ENCODE data around the gene GPBP1. TPM values are rescaled to one million over a fixed set of nuclear protein-coding genes. Genes with fewer than 3 reads are reported as not detected.

GPBP1 gene
- total and polyA plus RNA-seq, 2 experiments from 2014 or later = 105 to 109 TPM

DNA sequence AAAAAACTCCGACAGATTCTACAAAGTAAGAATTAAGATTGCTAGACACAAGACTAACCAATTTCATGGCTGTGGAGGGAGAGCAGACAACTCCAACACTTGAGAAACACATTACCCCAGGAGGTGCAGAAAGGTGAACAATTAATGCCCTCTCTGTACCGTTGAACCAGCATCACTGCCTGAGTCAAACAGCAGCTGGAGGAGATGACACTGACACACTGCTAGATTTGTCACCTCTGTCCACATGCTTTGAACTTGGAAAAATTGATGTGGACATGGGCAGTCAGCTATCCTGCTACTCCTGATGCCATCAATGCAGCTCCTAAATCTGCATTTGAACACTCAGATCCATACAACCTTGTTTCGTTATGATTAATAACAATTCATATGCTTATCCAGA lies 51.7 kb downstream of the GPBP1 start (continued):
- TF ChIP-seq, protein P1, sequence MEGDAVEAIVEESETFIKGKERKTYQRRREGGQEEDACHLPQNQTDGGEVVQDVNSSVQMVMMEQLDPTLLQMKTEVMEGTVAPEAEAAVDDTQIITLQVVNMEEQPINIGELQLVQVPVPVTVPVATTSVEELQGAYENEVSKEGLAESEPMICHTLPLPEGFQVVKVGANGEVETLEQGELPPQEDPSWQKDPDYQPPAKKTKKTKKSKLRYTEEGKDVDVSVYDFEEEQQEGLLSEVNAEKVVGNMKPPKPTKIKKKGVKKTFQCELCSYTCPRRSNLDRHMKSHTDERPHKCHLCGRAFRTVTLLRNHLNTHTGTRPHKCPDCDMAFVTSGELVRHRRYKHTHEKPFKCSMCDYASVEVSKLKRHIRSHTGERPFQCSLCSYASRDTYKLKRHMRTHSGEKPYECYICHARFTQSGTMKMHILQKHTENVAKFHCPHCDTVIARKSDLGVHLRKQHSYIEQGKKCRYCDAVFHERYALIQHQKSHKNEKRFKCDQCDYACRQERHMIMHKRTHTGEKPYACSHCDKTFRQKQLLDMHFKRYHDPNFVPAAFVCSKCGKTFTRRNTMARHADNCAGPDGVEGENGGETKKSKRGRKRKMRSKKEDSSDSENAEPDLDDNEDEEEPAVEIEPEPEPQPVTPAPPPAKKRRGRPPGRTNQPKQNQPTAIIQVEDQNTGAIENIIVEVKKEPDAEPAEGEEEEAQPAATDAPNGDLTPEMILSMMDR (conservative IDR thresholded peaks at IDR 0.05; ENCODE audit: low read depth in 2 of 2) = no peak
- TF ChIP-seq, protein P2, sequence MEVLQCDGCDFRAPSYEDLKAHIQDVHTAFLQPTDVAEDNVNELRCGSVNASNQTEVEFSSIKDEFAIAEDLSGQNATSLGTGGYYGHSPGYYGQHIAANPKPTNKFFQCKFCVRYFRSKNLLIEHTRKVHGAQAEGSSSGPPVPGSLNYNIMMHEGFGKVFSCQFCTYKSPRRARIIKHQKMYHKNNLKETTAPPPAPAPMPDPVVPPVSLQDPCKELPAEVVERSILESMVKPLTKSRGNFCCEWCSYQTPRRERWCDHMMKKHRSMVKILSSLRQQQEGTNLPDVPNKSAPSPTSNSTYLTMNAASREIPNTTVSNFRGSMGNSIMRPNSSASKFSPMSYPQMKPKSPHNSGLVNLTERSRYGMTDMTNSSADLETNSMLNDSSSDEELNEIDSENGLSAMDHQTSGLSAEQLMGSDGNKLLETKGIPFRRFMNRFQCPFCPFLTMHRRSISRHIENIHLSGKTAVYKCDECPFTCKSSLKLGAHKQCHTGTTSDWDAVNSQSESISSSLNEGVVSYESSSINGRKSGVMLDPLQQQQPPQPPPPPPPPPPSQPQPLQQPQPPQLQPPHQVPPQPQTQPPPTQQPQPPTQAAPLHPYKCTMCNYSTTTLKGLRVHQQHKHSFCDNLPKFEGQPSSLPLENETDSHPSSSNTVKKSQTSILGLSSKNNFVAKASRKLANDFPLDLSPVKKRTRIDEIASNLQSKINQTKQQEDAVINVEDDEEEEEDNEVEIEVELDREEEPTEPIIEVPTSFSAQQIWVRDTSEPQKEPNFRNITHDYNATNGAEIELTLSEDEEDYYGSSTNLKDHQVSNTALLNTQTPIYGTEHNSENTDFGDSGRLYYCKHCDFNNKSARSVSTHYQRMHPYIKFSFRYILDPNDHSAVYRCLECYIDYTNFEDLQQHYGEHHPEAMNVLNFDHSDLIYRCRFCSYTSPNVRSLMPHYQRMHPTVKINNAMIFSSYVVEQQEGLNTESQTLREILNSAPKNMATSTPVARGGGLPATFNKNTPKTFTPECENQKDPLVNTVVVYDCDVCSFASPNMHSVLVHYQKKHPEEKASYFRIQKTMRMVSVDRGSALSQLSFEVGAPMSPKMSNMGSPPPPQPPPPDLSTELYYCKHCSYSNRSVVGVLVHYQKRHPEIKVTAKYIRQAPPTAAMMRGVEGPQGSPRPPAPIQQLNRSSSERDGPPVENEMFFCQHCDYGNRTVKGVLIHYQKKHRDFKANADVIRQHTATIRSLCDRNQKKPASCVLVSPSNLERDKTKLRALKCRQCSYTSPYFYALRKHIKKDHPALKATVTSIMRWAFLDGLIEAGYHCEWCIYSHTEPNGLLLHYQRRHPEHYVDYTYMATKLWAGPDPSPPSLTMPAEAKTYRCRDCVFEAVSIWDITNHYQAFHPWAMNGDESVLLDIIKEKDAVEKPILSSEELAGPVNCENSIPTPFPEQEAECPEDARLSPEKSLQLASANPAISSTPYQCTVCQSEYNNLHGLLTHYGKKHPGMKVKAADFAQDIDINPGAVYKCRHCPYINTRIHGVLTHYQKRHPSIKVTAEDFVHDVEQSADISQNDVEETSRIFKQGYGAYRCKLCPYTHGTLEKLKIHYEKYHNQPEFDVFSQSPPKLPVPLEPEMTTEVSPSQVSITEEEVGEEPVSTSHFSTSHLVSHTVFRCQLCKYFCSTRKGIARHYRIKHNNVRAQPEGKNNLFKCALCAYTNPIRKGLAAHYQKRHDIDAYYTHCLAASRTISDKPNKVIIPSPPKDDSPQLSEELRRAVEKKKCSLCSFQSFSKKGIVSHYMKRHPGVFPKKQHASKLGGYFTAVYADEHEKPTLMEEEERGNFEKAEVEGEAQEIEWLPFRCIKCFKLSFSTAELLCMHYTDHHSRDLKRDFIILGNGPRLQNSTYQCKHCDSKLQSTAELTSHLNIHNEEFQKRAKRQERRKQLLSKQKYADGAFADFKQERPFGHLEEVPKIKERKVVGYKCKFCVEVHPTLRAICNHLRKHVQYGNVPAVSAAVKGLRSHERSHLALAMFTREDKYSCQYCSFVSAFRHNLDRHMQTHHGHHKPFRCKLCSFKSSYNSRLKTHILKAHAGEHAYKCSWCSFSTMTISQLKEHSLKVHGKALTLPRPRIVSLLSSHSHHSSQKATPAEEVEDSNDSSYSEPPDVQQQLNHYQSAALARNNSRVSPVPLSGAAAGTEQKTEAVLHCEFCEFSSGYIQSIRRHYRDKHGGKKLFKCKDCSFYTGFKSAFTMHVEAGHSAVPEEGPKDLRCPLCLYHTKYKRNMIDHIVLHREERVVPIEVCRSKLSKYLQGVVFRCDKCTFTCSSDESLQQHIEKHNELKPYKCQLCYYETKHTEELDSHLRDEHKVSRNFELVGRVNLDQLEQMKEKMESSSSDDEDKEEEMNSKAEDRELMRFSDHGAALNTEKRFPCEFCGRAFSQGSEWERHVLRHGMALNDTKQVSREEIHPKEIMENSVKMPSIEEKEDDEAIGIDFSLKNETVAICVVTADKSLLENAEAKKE (CRISPR knock-in tag; IDR thresholded peaks at IDR 0.05) = no peak
- no peak for TF ChIP-seq ZNF114 (CRISPR knock-in tag; IDR thresholded peaks at IDR 0.05)
- TF ChIP-seq JUNB (IDR thresholded peaks at IDR 0.05; ENCODE audit: unreplicated experiment) = no peak
- TF ChIP-seq NANOG (IDR thresholded peaks at IDR 0.05; ENCODE audit: borderline replicate concordance) = no peak
- TF ChIP-seq ZNF331 (CRISPR knock-in tag; IDR thresholded peaks at IDR 0.05; ENCODE audit: low read depth) = no peak

DNA sequence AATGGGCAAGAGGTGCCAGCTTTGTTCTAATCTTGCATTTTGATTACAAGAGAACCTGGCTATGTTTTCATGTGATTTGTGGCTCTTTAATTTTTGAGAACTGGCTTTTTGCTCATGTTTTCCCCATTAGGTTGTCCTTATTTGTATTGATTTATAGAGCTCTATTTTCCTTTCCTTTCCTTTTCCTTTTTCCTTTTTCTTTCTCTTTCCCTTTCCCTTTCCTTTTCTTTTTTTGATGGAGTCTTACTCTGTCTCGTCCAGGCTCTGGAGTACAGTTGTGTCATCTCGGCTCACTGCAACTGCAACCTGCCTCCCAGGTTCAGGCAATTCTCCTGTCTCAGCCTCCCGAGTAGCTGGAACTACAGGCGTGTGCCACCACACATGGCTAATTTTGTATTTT lies 55.5 kb downstream of the GPBP1 start:
- DNase-seq (ENCODE audit: low spot score) = no peak
- Histone ChIP-seq H3F3A (replicated peaks; ENCODE audit: low read depth) (no peaks in the 10 kb centered on the region), H3K9me2 (ENCODE audit: insufficient read depth) (no peaks in the 10 kb centered on the region), H3K4me3 (no peak overlapping the region), H2AFZ (no peak overlapping the region), H3K36me3 (ENCODE audit: insufficient read depth) (peaks cover 18% of the 10 kb centered on the region; the same call in 1 of the 2 replicates), H3K79me2 (replicated peaks; ENCODE audit: insufficient read depth) (peaks cover 99% of the 10 kb centered on the region), H3K27ac (ENCODE audit: low read depth) (no peak overlapping the region), H3K4me1 (ENCODE audit: insufficient read depth) (no peaks in the 10 kb centered on the region), H3K4me2 (no peak overlapping the region), H3K27me3 (ENCODE audit: insufficient read depth) (no peaks in the 10 kb centered on the region), H4K20me1 (replicated peaks; ENCODE audit: insufficient read depth) (peaks cover 26% of the 10 kb centered on the region)
- Mint-ChIP-seq H3K27me3 (ENCODE audit: insufficient read depth, low read depth, poor library complexity) (peaks cover 4% of the 10 kb centered on the region), H3K4me1 (peaks cover 3% of the 10 kb centered on the region), H3K9me3 (peaks cover 21% of the 10 kb centered on the region), H3K36me3 (ENCODE audit: low read depth) (peaks cover 72% of the 10 kb centered on the region), H3K4me3 (no peak overlapping the region), H3K27ac (no peak overlapping the region)
- no peak for ATAC-seq
- TF ChIP-seq EZH2 (IDR thresholded peaks at IDR 0.05; ENCODE audit: low read depth, unreplicated experiment) (no peak), CREB1 (CRISPR knock-in tag; IDR thresholded peaks at IDR 0.05; ENCODE audit: low read depth) (no peak), NANOG (IDR thresholded peaks at IDR 0.05; ENCODE audit: borderline replicate concordance) (no peak), ZNF114 (CRISPR knock-in tag; IDR thresholded peaks at IDR 0.05) (no peak), JUNB (IDR thresholded peaks at IDR 0.05; ENCODE audit: unreplicated experiment) (no peak), EZH2phosphoT487 (IDR thresholded peaks at IDR 0.05; ENCODE audit: unreplicated experiment) (no peak)

Data from GM23338 (cell line).